Measurements from ENCODE around the gene APOL2. TPM values are rescaled to one million over a fixed set of nuclear protein-coding genes. Genes with fewer than 3 reads are reported as not detected.

The APOL2 gene
- total and polyA plus RNA-seq, 10 of the 15 experiments (the other 5 are each of a cell fraction or from before 2014, with no cell fraction given), result 4.4 to 39.9 (median 25.0) TPM

GRCh38 chr22:36180928-36181327 is 58.4 kb downstream of the APOL2 start:
- Histone ChIP-seq H3K4me2 (ENCODE audit: control insufficient read depth, insufficient read depth) (no peak overlapping the region), H3K36me3 (ENCODE audit: control insufficient read depth in 2 of 2, insufficient read depth in 2 of 2, low read length in 1 of 2) (no peaks in the 10 kb centered on the region), H3K9ac (ENCODE audit: control insufficient read depth, insufficient read depth, low read length) (no peak overlapping the region), H3K4me1 (ENCODE audit: control insufficient read depth, insufficient read depth, low read length) (no peaks in the 10 kb centered on the region), H3K27ac (ENCODE audit: control insufficient read depth, insufficient read depth) (no peak overlapping the region), H2AFZ (ENCODE audit: control insufficient read depth, low read depth, low read length) (no peak overlapping the region), H4K20me1 (ENCODE audit: control insufficient read depth, insufficient read depth) (no peaks in the 10 kb centered on the region), H3K9me3 (replicated peaks; ENCODE audit: control insufficient read depth, insufficient read depth, low read length) (no peaks in the 10 kb centered on the region), H3K4me3 (no peak overlapping the region), H3K27me3 (replicated peaks in 1 of 2; ENCODE audit: control insufficient read depth in 2 of 2, insufficient read depth in 2 of 2, low read length in 1 of 2) (no peaks in the 10 kb centered on the region), H3K79me2 (ENCODE audit: control insufficient read depth, insufficient read depth, low read length) (no peaks in the 10 kb centered on the region)
- POLR2A ChIA-PET, result no interaction called here
- TF ChIP-seq YY1 (IDR thresholded peaks at IDR 0.05; ENCODE audit: low read depth, low read length), result no peak
- no peak for TF ChIP-seq POLR2A (IDR thresholded peaks at IDR 0.05; ENCODE audit: low read depth, low read length)
- no peak for TF ChIP-seq BCLAF1 (IDR thresholded peaks at IDR 0.05)
- TF ChIP-seq MYC (IDR thresholded peaks at IDR 0.05; ENCODE audit: insufficient read depth, insufficient read length, insufficient replicate concordance, low read length, severe bottlenecking), result no peak
- no peak for TF ChIP-seq WRNIP1 (IDR thresholded peaks at IDR 0.05; ENCODE audit: borderline replicate concordance, low read depth, low read length)
- no peak for TF ChIP-seq ZNF217 (IDR thresholded peaks at IDR 0.05)
- no peak for TF ChIP-seq IRF4 (IDR thresholded peaks at IDR 0.05; ENCODE audit: low read depth, low read length)
- TF ChIP-seq ATF3 (IDR thresholded peaks at IDR 0.05; ENCODE audit: borderline replicate concordance, extremely low read depth, low read depth, low read length), result no peak
- TF ChIP-seq SIX5 (IDR thresholded peaks at IDR 0.05; ENCODE audit: low read depth, low read length, severe bottlenecking), result no peak
- CTCF ChIA-PET, result interaction anchor here (0.7 to 7.4 kb wide), 17 partner anchors 10 to 305 kb away, joined by 3 to 150 read pairs (median 5); partner anchors contain the start of genes APOL2 and APOL3
- FAIRE-seq (no peak), DNase-seq (ENCODE audit: low read depth, low spot score) (no peak), ATAC-seq (no peak)
- SMC1A ChIA-PET (ENCODE audit: uncharacterized antibody, unreplicated experiment), result interaction anchor here (1.1 to 11.2 kb wide), 7 partner anchors 20 to 249 kb away, joined by 3 to 154 read pairs (median 23); partner anchors contain the start of gene APOL3
- WGBS (ENCODE audit: insufficient coverage, insufficient replicate concordance, low lambda C conversion rate, missing lambda C conversion rate), result 40% methylated on average over 6 of the region's 6 CpGs
- in situ Hi-C loops (cut with MboI) (loop anchor here (5.0 kb wide), 1 partner anchor 39 kb away; no protein-coding TSS in a partner anchor), intact Hi-C loops (cut with micrococcal nuclease; ENCODE audit: unreplicated experiment) (loop anchor here (1.0 kb wide), 1 partner anchor 36 kb away; no protein-coding TSS in a partner anchor)
- RAD21 ChIA-PET (ENCODE audit: unreplicated experiment), result interaction anchor here (0.9 to 5.0 kb wide), 6 partner anchors 19 to 53 kb away, joined by 3 to 71 read pairs (median 6); partner anchors contain the start of gene APOL3
- BruUV-seq (replicated peaks), result no TSS peak
